Tibial nerve (tissue), 4 donors: ENCODE results near the gene PCMTD2. TPM values are rescaled to one million over a fixed set of nuclear protein-coding genes. Genes with fewer than 3 reads are reported as not detected.

Source experiments
- DNase-seq, 2 donors: peaks; one replicate each; pipeline ENCODE4 v3.0.0-alpha.2; 2019; ENCODE audit warnings: low spot score in 2 of 2
- H3K27ac ChIP-seq, 4 donors: fragments of 200-600 bp; sonication (generic) in 3 of 4; one replicate each; pipeline ENCODE4 v1.5.1; 2017 to 2019; ENCODE audit warnings: mild to moderate bottlenecking in 1 of 4
- H3K27me3 ChIP-seq, 2 donors: fragments of 200-600 bp; sonication (generic) in 1 of 2; one replicate each; pipeline versions ENCODE4 v1.5.1 to v1.6.0; 2017 to 2019
- H3K36me3 ChIP-seq, 3 donors: fragments of 200-600 bp; sonication (generic); one replicate each; pipeline ENCODE4 v1.5.1; 2018 to 2019
- H3K4me1 ChIP-seq, 4 donors: fragments of 200-600 bp; sonication (generic) in 3 of 4; one replicate each; pipeline ENCODE4 v1.5.1; 2017 to 2019
- H3K4me3 ChIP-seq, 4 donors: fragments of 200-600 bp; sonication (generic) in 3 of 4; one replicate each; pipeline ENCODE4 v1.5.1; 2017 to 2019; ENCODE audit warnings: mild to moderate bottlenecking in 1 of 4, moderate library complexity in 1 of 4
- H3K9me3 ChIP-seq, 4 donors: fragments of 200-600 bp; sonication (generic) in 3 of 4; one replicate each; pipeline ENCODE4 v1.5.1; 2017 to 2019
- EP300 ChIP-seq, 2 donors: sonication (generic); formaldehyde crosslinking; IDR thresholded peaks; one replicate each; pipeline ENCODE4 v1.6.1; 2017; ENCODE audit warnings: antibody characterized with exemption in 2 of 2, mild to moderate bottlenecking in 1 of 2
- POLR2A ChIP-seq, 2 donors: fragments of 450-650 bp; IDR thresholded peaks; one replicate each; pipeline ENCODE4 v1.6.1; 2017; ENCODE audit warnings: antibody characterized with exemption in 2 of 2, mild to moderate bottlenecking in 2 of 2, moderate library complexity in 2 of 2
- WGBS, 2 donors: methylation state at CpG; one replicate each; pipeline ENCODE4 v1.1.5; 2018; 5-methylcytosine and 5-hydroxymethylcytosine counted together
- total RNA-seq, 4 donors: library from RNA; depleted of rRNA; stranded (reverse); fragments of >200 nt; gene quantifications; one replicate each; pipeline ENCODE4 v1.1.0, GENCODE V29; 2016
- TF ChIP-seq, protein P1 (sequence below), 5 experiments: fragments of 200-600 bp in 3 of 5; fragments of 450-650 bp in 2 of 5; sonication (generic) in 3 of 5; IDR thresholded peaks; one replicate each; pipeline ENCODE4 v1.5.1; 2016 to 2019; ENCODE audit warnings: antibody characterized with exemption in 5 of 5, mild to moderate bottlenecking in 3 of 5, moderate library complexity in 2 of 5

PCMTD2 gene
- total RNA-seq, 4 donors from 2014 or later = 57.0 to 119 (median 103) TPM

DNA sequence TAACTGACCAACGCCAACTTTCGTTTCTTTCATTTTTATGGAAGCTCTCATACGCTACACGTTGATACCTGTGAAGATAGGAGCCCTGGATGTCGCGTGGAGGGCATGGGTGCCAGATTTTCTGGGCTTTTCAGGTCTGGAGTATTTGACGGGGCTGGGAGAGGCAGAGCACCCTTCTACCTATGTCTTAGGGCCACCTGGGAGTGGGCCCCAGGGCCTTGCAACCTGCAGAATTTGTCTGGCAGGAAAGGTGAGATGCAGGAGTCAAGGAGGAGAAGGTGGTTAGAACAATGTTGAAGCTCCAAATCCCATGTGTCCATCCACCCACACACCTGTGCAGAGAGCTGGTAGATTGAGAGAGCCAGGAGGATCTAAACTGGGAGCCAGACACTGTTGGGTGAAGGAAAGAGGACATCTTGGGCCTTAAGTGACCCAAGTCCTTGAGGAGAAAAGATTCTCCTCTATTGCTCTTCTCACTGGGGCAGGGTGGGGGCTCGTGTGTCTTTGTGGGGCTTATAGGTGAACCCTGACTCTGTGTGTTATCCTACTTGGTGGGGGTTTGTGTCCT, 27.4 kb upstream of the PCMTD2 start:
- H3K4me1 ChIP-seq = peaks cover 0 to 22% (median 9%) of the 10 kb centered on the region in 4 donors
- TF ChIP-seq, protein P1, sequence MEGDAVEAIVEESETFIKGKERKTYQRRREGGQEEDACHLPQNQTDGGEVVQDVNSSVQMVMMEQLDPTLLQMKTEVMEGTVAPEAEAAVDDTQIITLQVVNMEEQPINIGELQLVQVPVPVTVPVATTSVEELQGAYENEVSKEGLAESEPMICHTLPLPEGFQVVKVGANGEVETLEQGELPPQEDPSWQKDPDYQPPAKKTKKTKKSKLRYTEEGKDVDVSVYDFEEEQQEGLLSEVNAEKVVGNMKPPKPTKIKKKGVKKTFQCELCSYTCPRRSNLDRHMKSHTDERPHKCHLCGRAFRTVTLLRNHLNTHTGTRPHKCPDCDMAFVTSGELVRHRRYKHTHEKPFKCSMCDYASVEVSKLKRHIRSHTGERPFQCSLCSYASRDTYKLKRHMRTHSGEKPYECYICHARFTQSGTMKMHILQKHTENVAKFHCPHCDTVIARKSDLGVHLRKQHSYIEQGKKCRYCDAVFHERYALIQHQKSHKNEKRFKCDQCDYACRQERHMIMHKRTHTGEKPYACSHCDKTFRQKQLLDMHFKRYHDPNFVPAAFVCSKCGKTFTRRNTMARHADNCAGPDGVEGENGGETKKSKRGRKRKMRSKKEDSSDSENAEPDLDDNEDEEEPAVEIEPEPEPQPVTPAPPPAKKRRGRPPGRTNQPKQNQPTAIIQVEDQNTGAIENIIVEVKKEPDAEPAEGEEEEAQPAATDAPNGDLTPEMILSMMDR (IDR thresholded peaks at IDR 0.05) = no peak
- TF ChIP-seq POLR2A (IDR thresholded peaks at IDR 0.05) (no peak), EP300 (IDR thresholded peaks at IDR 0.05) (no peak)
- DNase-seq = no peak
- no peaks in the 10 kb centered on the region for H3K36me3 ChIP-seq
- WGBS, 2 donors = 95 to 96% methylated on average over 8 of the region's 8 CpGs
- H3K4me3 ChIP-seq = no peak overlapping the region
- H3K27ac ChIP-seq = no peak overlapping the region
- no peaks in the 10 kb centered on the region for H3K9me3 ChIP-seq
- peaks cover 0 to 5% of the 10 kb centered on the region in 2 donors for H3K27me3 ChIP-seq

GRCh38 chr20:64228751-64229506, 26.6 kb upstream of the PCMTD2 start:
- no peak overlapping the region for H3K4me3 ChIP-seq
- no peak for TF ChIP-seq POLR2A (IDR thresholded peaks at IDR 0.05)
- TF ChIP-seq, protein P1 (IDR thresholded peaks at IDR 0.05) = no peak
- TF ChIP-seq EP300 (IDR thresholded peaks at IDR 0.05) = no peak
- 68 to 82% methylated on average over 9 to 14 of the region's 14 CpGs for WGBS, 2 donors
- H3K27me3 ChIP-seq = peaks cover 0 to 5% of the 10 kb centered on the region in 2 donors
- DNase-seq = no peak
- H3K4me1 ChIP-seq = peaks cover 0 to 14% (median 3%) of the 10 kb centered on the region in 4 donors
- no peaks in the 10 kb centered on the region for H3K36me3 ChIP-seq
- H3K27ac ChIP-seq = no peak overlapping the region
- no peaks in the 10 kb centered on the region for H3K9me3 ChIP-seq

- Histone ChIP-seq H3K36me3 (no peaks in the 10 kb centered on the region), H3K27me3 (peaks cover 0 to 5% of the 10 kb centered on the region in 2 donors), H3K4me1 (peaks cover 0 to 8% (median 0%) of the 10 kb centered on the region in 4 donors), H3K27ac (no peak overlapping the region), H3K9me3 (no peaks in the 10 kb centered on the region), H3K4me3 (no peak overlapping the region)
- DNase-seq = no peak
- TF ChIP-seq POLR2A (IDR thresholded peaks at IDR 0.05) (no peak), EP300 (IDR thresholded peaks at IDR 0.05) (no peak)
- 69 to 71% methylated on average over 8 of the region's 8 CpGs for WGBS, 2 donors
These were observed 26.0 kb upstream of the PCMTD2 start for GRCh38 chr20:64229507-64230061.

DNA sequence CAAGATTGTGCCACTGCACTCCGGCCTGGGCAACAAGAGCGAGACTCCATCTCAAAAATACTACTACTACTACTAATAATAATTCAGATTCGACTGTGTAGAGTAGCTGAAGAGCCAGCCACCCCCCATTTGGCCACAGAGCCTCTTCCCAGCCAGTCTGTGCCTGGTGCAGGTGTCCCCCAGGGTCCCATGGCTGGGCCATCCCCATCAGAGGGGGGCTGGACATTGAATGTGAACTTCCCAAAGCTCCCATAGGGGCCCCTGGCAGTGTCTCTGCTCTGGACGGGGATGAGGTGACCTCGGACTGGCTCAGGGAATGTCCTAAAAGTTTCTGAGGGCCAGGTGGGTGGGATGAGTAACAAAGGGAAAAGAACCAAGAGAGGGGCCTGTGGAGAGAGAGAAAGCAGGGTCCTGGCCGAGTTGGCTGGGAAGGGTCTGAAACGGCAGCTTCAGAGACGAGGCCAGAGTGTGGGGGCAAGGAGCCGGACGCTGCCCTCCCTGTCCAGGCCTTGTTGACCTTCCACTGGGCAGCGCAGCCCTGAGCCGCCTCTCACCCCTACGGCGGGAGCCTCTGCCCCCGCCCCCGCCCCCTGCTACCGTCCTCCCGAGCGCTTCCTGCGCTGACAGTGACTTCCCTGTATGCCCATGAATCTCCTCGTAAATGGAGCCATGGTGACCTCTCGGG, 24.9 kb upstream of the PCMTD2 start:
- DNase-seq = no peak
- Histone ChIP-seq H3K9me3 (no peaks in the 10 kb centered on the region), H3K27ac (no peak overlapping the region), H3K4me1 (no peaks in the 10 kb centered on the region), H3K4me3 (no peak overlapping the region), H3K27me3 (peaks cover 0 to 5% of the 10 kb centered on the region in 2 donors), H3K36me3 (no peaks in the 10 kb centered on the region)
- WGBS, 2 donors = 73 to 75% methylated on average over 21 to 22 of the region's 22 CpGs
- no peak for TF ChIP-seq POLR2A (IDR thresholded peaks at IDR 0.05)
- TF ChIP-seq, protein P1 (IDR thresholded peaks at IDR 0.05) = no peak
- TF ChIP-seq EP300 (IDR thresholded peaks at IDR 0.05) = no peak

DNA sequence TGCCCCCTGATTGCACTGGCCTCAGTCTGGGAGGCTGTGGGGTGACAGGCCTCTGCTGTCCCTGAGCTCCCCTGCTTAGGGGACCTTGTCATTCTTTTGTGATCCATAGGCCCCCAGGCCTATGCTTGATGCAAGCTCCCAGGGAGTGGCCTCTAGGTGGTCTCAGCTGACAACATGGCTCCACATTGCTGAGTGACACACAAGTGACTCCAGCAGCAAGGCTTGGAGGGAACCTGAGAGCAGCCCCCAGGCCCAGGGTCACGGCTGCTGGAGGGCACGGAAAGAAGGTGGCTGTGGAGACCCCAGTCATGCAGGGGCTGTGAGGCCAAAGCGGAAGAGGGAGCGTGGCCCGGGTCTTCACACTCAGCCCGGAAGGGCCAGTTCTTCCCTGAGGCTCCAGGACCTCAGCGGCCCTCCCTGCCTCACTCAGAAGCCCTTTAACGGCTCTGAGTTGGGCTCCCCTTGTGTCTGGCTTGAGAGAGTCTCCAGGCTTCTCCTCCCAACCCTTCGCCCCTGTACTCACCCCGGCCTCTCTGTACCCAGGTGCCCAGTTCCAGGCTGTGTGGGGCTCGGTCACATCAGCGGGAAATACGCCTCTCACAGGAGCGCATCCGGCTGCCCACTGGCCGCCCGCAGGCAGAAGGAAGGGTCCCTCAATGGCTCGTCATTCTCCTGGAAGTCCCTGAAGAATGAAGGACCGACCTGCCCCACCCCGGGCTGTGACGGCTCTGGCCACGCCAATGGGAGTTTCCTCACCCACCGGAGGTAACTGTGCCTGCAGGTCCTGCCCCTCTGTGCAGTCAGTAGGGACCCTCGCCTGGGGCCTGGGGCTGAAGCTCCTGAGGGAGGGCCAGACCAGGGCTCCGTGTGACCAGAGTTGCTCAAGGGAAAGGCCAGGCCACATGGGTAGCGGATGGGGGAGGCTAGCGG, 23.7 kb upstream of the PCMTD2 start:
- 83 to 91% methylated on average over 21 to 27 of the region's 27 CpGs for WGBS, 2 donors
- Histone ChIP-seq H3K27me3 (peaks cover 0 to 5% of the 10 kb centered on the region in 2 donors), H3K4me3 (no peak overlapping the region), H3K36me3 (no peaks in the 10 kb centered on the region), H3K27ac (no peak overlapping the region), H3K9me3 (no peaks in the 10 kb centered on the region), H3K4me1 (no peaks in the 10 kb centered on the region)
- TF ChIP-seq POLR2A (IDR thresholded peaks at IDR 0.05) (no peak), EP300 (IDR thresholded peaks at IDR 0.05) (no peak)
- TF ChIP-seq, protein P1 (IDR thresholded peaks at IDR 0.05) = no peak
- no peak for DNase-seq
